GM12878 (cell line): Measurements from ENCODE around the gene SLC19A3. TPM values are rescaled to one million over a fixed set of nuclear protein-coding genes. Genes with fewer than 3 reads are reported as not detected.
"Not testable (repeated sequence)": the region's sequence is repeated elsewhere in the genome, so short reads cannot be mapped to it uniquely, and the experiment has no call there.

ENCODE experiments used
- ATAC-seq: fragments of 200-7000 bp; cut with Tn5 transposase; 3 replicates; pipeline ENCODE4 v1.9.1; 2020; ENCODE audit warnings: mild to moderate bottlenecking, moderate library complexity
- BruUV-seq: library from RNA; stranded (reverse); fragments of 400-500 nt; replicated peaks from 2 replicates; lab custom pipeline; 2021; lab: Mats Ljungman, UMichigan
- CTCF ChIA-PET: fragments of 300-600 bp; sonication (Branson Sonifier 250); formaldehyde crosslinking; extraction: SDS; loops from one replicate; lab custom pipeline; 2021; ENCODE audit warnings: inconsistent platforms; lab: Yijun Ruan, JAX
- POLR2A ChIA-PET: fragments of 350-600 bp; formaldehyde crosslinking; extraction: SDS; loops from one replicate; lab custom pipeline; 2021; ENCODE audit warnings: inconsistent platforms; lab: Charles Lee
- RAD21 ChIA-PET: fragments of 300-600 bp; sonication (Branson Sonifier 250); formaldehyde crosslinking; loops from one replicate; lab custom pipeline; 2023; ENCODE audit warnings: antibody characterized with exemption; ENCODE audit not compliant: unreplicated experiment; lab: Charles Lee
- SMC1A ChIA-PET: fragments of 300-600 bp; sonication (Branson Sonifier 250); formaldehyde crosslinking; loops from one replicate; lab custom pipeline; 2023; ENCODE audit not compliant: unreplicated experiment, uncharacterized antibody; lab: Charles Lee
- DNase-seq: peaks from one replicate; pipeline ENCODE4 v3.0.0-alpha.2; 2011; ENCODE audit warnings: low read depth, low spot score
- FAIRE-seq: peaks from 3 replicates; lab custom pipeline; 2011; peaks lifted over from hg19 to GRCh38; lab: Jason Lieb, UNC
- H2AFZ ChIP-seq: 2 replicates; pipeline ENCODE4 v1.6.0; 2011; ENCODE audit warnings: low read depth, low read length, control low read depth; ENCODE audit not compliant: control insufficient read depth
- H3K27ac ChIP-seq: 2 replicates; pipeline ENCODE4 v1.5.1; 2011; ENCODE audit warnings: control low read depth; ENCODE audit not compliant: control insufficient read depth, insufficient read depth
- H3K27me3 ChIP-seq, 2 experiments: replicated peaks in 1 of 2; 2 replicates each; pipeline versions ENCODE4 v1.6.0 to v1.6.1; 2011; ENCODE audit warnings: low read length in 1 of 2; ENCODE audit not compliant: control insufficient read depth in 2 of 2, insufficient read depth in 2 of 2
- H3K36me3 ChIP-seq, 2 experiments: 2 replicates each; pipeline ENCODE4 v1.5.1; 2011; ENCODE audit warnings: low read length in 1 of 2; ENCODE audit not compliant: control insufficient read depth in 2 of 2, insufficient read depth in 2 of 2
- H3K4me1 ChIP-seq: 2 replicates; pipeline ENCODE4 v1.6.1; 2011; ENCODE audit warnings: mild to moderate bottlenecking, low read length, moderate library complexity, mixed read lengths; ENCODE audit not compliant: control insufficient read depth, insufficient read depth
- H3K4me2 ChIP-seq: 2 replicates; pipeline ENCODE4 v1.6.0; 2011; ENCODE audit warnings: control low read depth; ENCODE audit not compliant: control insufficient read depth, insufficient read depth
- H3K4me3 ChIP-seq: fragments of 200-600 bp; sonication (generic); 2 replicates; pipeline ENCODE4 v1.5.1; 2016
- H3K79me2 ChIP-seq: 2 replicates; pipeline ENCODE4 v1.6.0; 2011; ENCODE audit warnings: low read length; ENCODE audit not compliant: control insufficient read depth, insufficient read depth
- H3K9ac ChIP-seq: 2 replicates; pipeline ENCODE4 v1.8.0; 2011; ENCODE audit warnings: low read length, control low read depth, mixed read lengths; ENCODE audit not compliant: control insufficient read depth, insufficient read depth
- H3K9me3 ChIP-seq: replicated peaks from 3 replicates; pipeline ENCODE4 v1.5.1; 2011; ENCODE audit warnings: mild to moderate bottlenecking, low read length; ENCODE audit not compliant: control insufficient read depth, insufficient read depth
- H4K20me1 ChIP-seq: 2 replicates; pipeline ENCODE4 v1.6.0; 2011; ENCODE audit not compliant: control insufficient read depth, insufficient read depth
- CBFB ChIP-seq: IDR thresholded peaks from 2 replicates; pipeline ENCODE4 v1.6.1; 2016; ENCODE audit warnings: antibody characterized with exemption, low read depth
- ETV6 ChIP-seq, 2 experiments: fragments of 450-650 bp in 1 of 2; IDR thresholded peaks in 1 of 2; conservative IDR thresholded peaks in 1 of 2; 2 replicates each; pipeline ENCODE4 v1.6.1; 2014; ENCODE audit warnings: antibody characterized with exemption in 1 of 2, borderline replicate concordance in 1 of 2, low read depth in 1 of 2, mild to moderate bottlenecking in 1 of 2, moderate library complexity in 1 of 2
- REST ChIP-seq: IDR thresholded peaks from 2 replicates; pipeline ENCODE4 v1.6.1; 2012; ENCODE audit warnings: mild to moderate bottlenecking, low read depth, low read length
- SUZ12 ChIP-seq: fragments of 200-600 bp; sonication (generic); IDR thresholded peaks from one replicate; pipeline ENCODE4 v1.6.1; 2018; ENCODE audit warnings: antibody characterized with exemption, mild to moderate bottlenecking; ENCODE audit not compliant: unreplicated experiment
- YY1 ChIP-seq: IDR thresholded peaks from 2 replicates; pipeline ENCODE4 v1.6.1; 2011; ENCODE audit warnings: low read depth, mild to moderate bottlenecking, low read length
- ZNF384 ChIP-seq: IDR thresholded peaks from 2 replicates; pipeline ENCODE4 v1.6.1; 2012; ENCODE audit warnings: low read depth, mild to moderate bottlenecking, low read length, improper control_type of control experiment, borderline replicate concordance
- WGBS: methylation state at CpG from one replicate; pipeline ENCODE4 v1.1.6; 2016; ENCODE audit warnings: low lambda C conversion rate; ENCODE audit not compliant: insufficient replicate concordance, insufficient coverage; ENCODE audit errors: missing lambda C conversion rate; 5-methylcytosine and 5-hydroxymethylcytosine counted together
- in situ Hi-C: fragments of 300-500 bp; cut with MboI; formaldehyde crosslinking; loops from 9 replicates; pipeline ENCODE4 v1.14.3; 2018; ENCODE audit warnings: mixed read lengths
- intact Hi-C: fragments of 100-400 bp; cut with micrococcal nuclease; formaldehyde crosslinking; loops from one replicate; pipeline ENCODE4 v1.14.2; 2022; ENCODE audit not compliant: unreplicated experiment
- polyA plus RNA-seq, 11 experiments: library from polyadenylated mRNA; depleted of rRNA in 4 of 11; unstranded in 6 of 11; stranded (reverse) in 5 of 11; fragments of >200 nt; fragmentation: Nextera tagmentation in 4 of 11; fragmentation: Illumina TruSeq in 1 of 11; extraction: Ambion mirVana in 4 of 11; extraction: Trizol in 1 of 11; gene quantifications; 1 replicate in 1 of 11; 2 replicates in 10 of 11; pipeline versions ENCODE4 v1.2.1 to v1.2.3, GENCODE V29; 2011 to 2016; ENCODE audit warnings: inconsistent platforms in 2 of 11, missing spikeins in 2 of 11, low read depth in 1 of 11
- total RNA-seq, 4 experiments: library from RNA; depleted of rRNA in 3 of 4; stranded (reverse); fragments of >200 nt in 3 of 4; fragmentation: Illumina TruSeq in 1 of 4; extraction: Trizol in 1 of 4; gene quantifications; 2 replicates each; pipeline versions ENCODE4 v1.2.1 to v1.2.3, GENCODE V29; 2013 to 2021

The SLC19A3 gene
- total and polyA plus RNA-seq, 10 of the 15 experiments (the other 5 are each of a cell fraction or from before 2014, with no cell fraction given) = not detected

- Histone ChIP-seq H3K4me2 (no peak overlapping the region), H3K36me3 (no peaks in the 10 kb centered on the region), H3K79me2 (no peaks in the 10 kb centered on the region), H3K9me3 (no peaks in the 10 kb centered on the region), H2AFZ (no peak overlapping the region), H3K4me3 (no peak overlapping the region), H3K4me1 (no peaks in the 10 kb centered on the region), H4K20me1 (no peaks in the 10 kb centered on the region), H3K27me3 (no peaks in the 10 kb centered on the region), H3K27ac (no peak overlapping the region), H3K9ac (no peak overlapping the region)
- TF ChIP-seq ETV6 (conservative IDR thresholded peaks at IDR 0.05 in 1 of 2, IDR thresholded peaks at IDR 0.05 in 1 of 2; ENCODE audit: borderline replicate concordance in 1 of 2, low read depth in 1 of 2) = no peak
- no peak for TF ChIP-seq SUZ12
- no peak for TF ChIP-seq CBFB
- TF ChIP-seq YY1 = no peak
- TF ChIP-seq REST = no peak
- TF ChIP-seq ZNF384 = no peak
- ChIA-PET CTCF (interaction anchor here (1.1 to 1.8 kb wide), 3 partner anchors 13 to 265 kb away, joined by 3 to 11 read pairs (median 5); no protein-coding TSS in a partner anchor), POLR2A (no interaction called here), RAD21 (interaction anchor here (1.9 kb wide), 1 partner anchor 13 kb away, joined by 7 read pairs; no protein-coding TSS in a partner anchor), SMC1A (interaction anchor here (1.5 kb wide), 1 partner anchor 225 kb away, joined by 3 read pairs; no protein-coding TSS in a partner anchor)
- DNase-seq = no peak
- ATAC-seq = no peak
- BruUV-seq = no TSS peak
- in situ Hi-C loops = no loop called here
- WGBS = 32% methylated on average over 3 of the region's 3 CpGs
- intact Hi-C loops = no loop called here
- no peak for FAIRE-seq
Observed at GRCh38 chr2:227671170-227671905, 46.5 kb downstream of the SLC19A3 start.

- H3K27me3 ChIP-seq, H3K4me2 ChIP-seq, H3K4me1 ChIP-seq, FAIRE-seq, H2AFZ ChIP-seq, RAD21 ChIA-PET, SMC1A ChIA-PET, intact Hi-C loops, H4K20me1 ChIP-seq, BruUV-seq, H3K36me3 ChIP-seq, H3K9ac ChIP-seq, DNase-seq, ATAC-seq, H3K79me2 ChIP-seq, H3K27ac ChIP-seq, in situ Hi-C loops, H3K4me3 ChIP-seq, POLR2A ChIA-PET, H3K9me3 ChIP-seq: not testable (repeated sequence)
- 58% methylated on average over 13 of the region's 13 CpGs for WGBS
- CTCF ChIA-PET = interaction anchor here (1.4 to 1.6 kb wide), 2 partner anchors 9 to 99 kb away, joined by 6 to 7 read pairs; no protein-coding TSS in a partner anchor
Observed at GRCh38 chr2:227666631-227667170, 51.1 kb downstream of the SLC19A3 start, which contains the start of gene SCYGR5. Gene SCYGR5 (plus strand): TSS chr2:227666804. CDS start chr2:227666804, 0 bp downstream.
